Naive thymus-derived CD4-positive, alpha-beta T cell (primary cell): Measurements from ENCODE around the gene RAD51B. TPM values are rescaled to one million over a fixed set of nuclear protein-coding genes. Genes with fewer than 3 reads are reported as not detected.

Source experiments
- ATAC-seq: fragments of 150-1000 bp; cut with Tn5 transposase; 2 replicates; pipeline ENCODE4 v1.10.0; 2021; ENCODE audit warnings: mild to moderate bottlenecking, moderate library complexity
- CTCF ChIA-PET: fragments of 350-600 bp; sonication (Branson Sonifier 250); formaldehyde crosslinking; loops from one replicate; lab custom pipeline; 2021; ENCODE audit warnings: antibody characterized with exemption; lab: Charles Lee
- POLR2A ChIA-PET: fragments of 350-600 bp; sonication (Branson Sonifier 250); formaldehyde crosslinking; loops from one replicate; lab custom pipeline; 2021; ENCODE audit warnings: antibody characterized with exemption, inconsistent platforms; lab: Charles Lee
- DNase-seq, 9 donors: peaks; one replicate each; pipeline versions ENCODE4 v3.0.0 to v3.0.0-alpha.2; 2020 to 2022; ENCODE audit warnings: mixed read lengths in 1 of 9
- H3K27ac ChIP-seq: one replicate; pipeline ENCODE4 v1.7.0; 2013; ENCODE audit warnings: mild to moderate bottlenecking, low read depth, low read length, moderate library complexity
- H3K27me3 ChIP-seq, 2 donors: one replicate each; pipeline ENCODE4 v1.7.0; 2013; ENCODE audit warnings: low read length in 2 of 2, mild to moderate bottlenecking in 2 of 2, moderate library complexity in 2 of 2; ENCODE audit not compliant: control insufficient read depth in 2 of 2, insufficient read depth in 2 of 2
- H3K36me3 ChIP-seq, 3 experiments: 1 replicate in 2 of 3; 2 replicates in 1 of 3; pipeline ENCODE4 v1.7.0; 2013; ENCODE audit warnings: low read length in 3 of 3, mild to moderate bottlenecking in 3 of 3, moderate library complexity in 1 of 3; ENCODE audit not compliant: insufficient read depth in 3 of 3, control insufficient read depth in 2 of 3
- H3K4me1 ChIP-seq, 2 donors: one replicate each; pipeline ENCODE4 v1.7.0; 2013; ENCODE audit warnings: low read length in 2 of 2, mild to moderate bottlenecking in 2 of 2, moderate library complexity in 1 of 2; ENCODE audit not compliant: control insufficient read depth in 2 of 2, insufficient read depth in 2 of 2
- H3K4me3 ChIP-seq: 2 replicates; pipeline ENCODE4 v1.7.0; 2013; ENCODE audit warnings: mild to moderate bottlenecking, low read length
- H3K9me3 ChIP-seq, 3 experiments: 1 replicate in 2 of 3; 2 replicates in 1 of 3; pipeline ENCODE4 v1.7.0; 2013; ENCODE audit warnings: low read length in 3 of 3; ENCODE audit not compliant: control insufficient read depth in 2 of 3
- H3K27ac Mint-ChIP-seq, 9 donors: one replicate each; pipeline ENCODE4 v1.8.0; 2020 to 2022; ENCODE audit warnings: mixed read lengths in 9 of 9, mild to moderate bottlenecking in 8 of 9, moderate library complexity in 5 of 9, inconsistent platforms in 2 of 9
- H3K27me3 Mint-ChIP-seq, 5 donors: one replicate each; pipeline ENCODE4 v1.8.0; 2021 to 2022; ENCODE audit warnings: mixed read lengths in 5 of 5, mild to moderate bottlenecking in 1 of 5
- H3K36me3 Mint-ChIP-seq, 5 donors: one replicate each; pipeline ENCODE4 v1.8.0; 2020 to 2022; ENCODE audit warnings: mixed read lengths in 5 of 5, mild to moderate bottlenecking in 3 of 5, inconsistent platforms in 1 of 5
- H3K4me1 Mint-ChIP-seq, 7 donors: one replicate each; pipeline ENCODE4 v1.8.0; 2020 to 2022; ENCODE audit warnings: mixed read lengths in 7 of 7, mild to moderate bottlenecking in 3 of 7, inconsistent platforms in 1 of 7
- H3K4me3 Mint-ChIP-seq, 10 donors: one replicate each; pipeline ENCODE4 v1.8.0; 2020 to 2022; ENCODE audit warnings: mild to moderate bottlenecking in 10 of 10, mixed read lengths in 10 of 10, moderate library complexity in 6 of 10, inconsistent platforms in 2 of 10
- H3K9me3 Mint-ChIP-seq, 11 donors: one replicate each; pipeline ENCODE4 v1.8.0; 2020 to 2022; ENCODE audit warnings: mixed read lengths in 11 of 11, mild to moderate bottlenecking in 4 of 11, inconsistent platforms in 1 of 11, moderate library complexity in 1 of 11
- intact Hi-C, 2 donors: fragments of 100-400 bp; cut with micrococcal nuclease; formaldehyde crosslinking; loops; one replicate each; pipeline ENCODE4 v1.15.1; 2023
- polyA plus RNA-seq, 2 donors: library from polyadenylated mRNA; unstranded; fragments of 300-500 nt; fragmentation: Illumina TruSeq; gene quantifications; one replicate each; pipeline ENCODE4 v1.2.3, GENCODE V29; 2021
- total RNA-seq, 6 experiments: library from RNA in 5 of 6; stranded (reverse) in 5 of 6; gene quantifications; 1 replicate in 5 of 6; 2 replicates in 1 of 6; pipeline ENCODE4 v1.2.3 and lab custom pipeline; 2021 to 2026

Gene RAD51B
- total and polyA plus RNA-seq, 7 experiments from 2014 or later, result 15.0 to 42.2 (median 28.8) TPM

GRCh38 chr14:68273413-68273812 is 453.8 kb downstream of the RAD51B start:
- peaks cover 3 to 44% of the 10 kb centered on the region in 2 donors for H3K4me1 ChIP-seq
- no peak overlapping the region for H3K4me3 ChIP-seq
- intact Hi-C loops, result no loop called here
- H3K27ac Mint-ChIP-seq, result peak overlapping the region in 2 of 9 donors; percentile 5 to 41
- H3K9me3 ChIP-seq, result no peaks in the 10 kb centered on the region
- H3K36me3 ChIP-seq, result no peaks in the 10 kb centered on the region
- no peaks in the 10 kb centered on the region for H3K36me3 Mint-ChIP-seq
- no peak overlapping the region for H3K4me3 Mint-ChIP-seq
- no peaks in the 10 kb centered on the region for H3K27me3 Mint-ChIP-seq
- no peaks in the 10 kb centered on the region for H3K27me3 ChIP-seq
- no peak for ATAC-seq
- no peak for DNase-seq
- H3K9me3 Mint-ChIP-seq, result no peaks in the 10 kb centered on the region
- CTCF ChIA-PET, result interaction anchor here (0.6 kb wide), 1 partner anchor 20 kb away, joined by 3 read pairs; no protein-coding TSS in a partner anchor
- POLR2A ChIA-PET, result interaction anchor here (0.6 to 1.3 kb wide), 4 partner anchors 9 to 516 kb away, joined by 3 to 6 read pairs (median 3); no protein-coding TSS in a partner anchor
- peaks cover 34 to 85% (median 71%) of the 10 kb centered on the region in 7 donors for H3K4me1 Mint-ChIP-seq
- no peak overlapping the region for H3K27ac ChIP-seq

GRCh38 chr14:68274725-68275124 is 455.1 kb downstream of the RAD51B start:
- no peak for ATAC-seq
- DNase-seq, result no peak
- peak overlapping the region in 4 of 10 donors; percentile 7 to 55 (median 41) for H3K4me3 Mint-ChIP-seq
- intact Hi-C loops, result loop anchor here (1.0 kb wide), 2 partner anchors 7 to 9 kb away; no protein-coding TSS in a partner anchor
- Histone ChIP-seq H3K27ac (no peak overlapping the region), H3K9me3 (no peaks in the 10 kb centered on the region), H3K27me3 (no peaks in the 10 kb centered on the region), H3K36me3 (no peaks in the 10 kb centered on the region), H3K4me1 (peaks cover 0 to 31% of the 10 kb centered on the region in 2 donors), H3K4me3 (no peak overlapping the region)
- peaks cover 0 to under 1% (median 0%) of the 10 kb centered on the region in 11 donors for H3K9me3 Mint-ChIP-seq
- no peaks in the 10 kb centered on the region for H3K27me3 Mint-ChIP-seq
- H3K27ac Mint-ChIP-seq, result peak overlapping the region in 4 of 9 donors; percentile 48 to 66 (median 56)
- H3K4me1 Mint-ChIP-seq, result peaks cover 26 to 82% (median 64%) of the 10 kb centered on the region in 7 donors
- POLR2A ChIA-PET, result interaction anchor here (1.0 to 2.4 kb wide), 4 partner anchors 10 to 515 kb away, joined by 3 to 10 read pairs (median 4); no protein-coding TSS in a partner anchor
- H3K36me3 Mint-ChIP-seq, result peaks cover 0 to 5% (median 0%) of the 10 kb centered on the region in 5 donors
- CTCF ChIA-PET, result interaction anchor here (1.5 to 3.3 kb wide), 2 partner anchors 23 to 31 kb away, joined by 6 to 11 read pairs; no protein-coding TSS in a partner anchor

GRCh38 chr14:68278576-68279436 is 459.2 kb downstream of the RAD51B start:
- Histone ChIP-seq H3K9me3 (no peaks in the 10 kb centered on the region), H3K4me3 (no peak overlapping the region), H3K27ac (no peak overlapping the region), H3K36me3 (no peaks in the 10 kb centered on the region), H3K27me3 (no peaks in the 10 kb centered on the region), H3K4me1 (peaks cover 17 to 60% of the 10 kb centered on the region in 2 donors)
- ChIA-PET POLR2A (interaction anchor here (0.9 to 1.0 kb wide), 2 partner anchors 228 to 510 kb away, joined by 3 to 4 read pairs; no protein-coding TSS in a partner anchor), CTCF (interaction anchor here (1.4 kb wide), 1 partner anchor 10 kb away, joined by 4 read pairs; no protein-coding TSS in a partner anchor)
- Mint-ChIP-seq H3K4me3 (no peak overlapping the region), H3K36me3 (peaks cover 0 to 8% (median 0%) of the 10 kb centered on the region in 5 donors), H3K27me3 (no peaks in the 10 kb centered on the region), H3K4me1 (peaks cover 34 to 87% (median 74%) of the 10 kb centered on the region in 7 donors), H3K27ac (peak overlapping the region in 4 of 9 donors; percentile 17 to 72 (median 36)), H3K9me3 (peaks cover 0 to 2% (median 0%) of the 10 kb centered on the region in 11 donors)
- ATAC-seq (no peak), DNase-seq (no peak)
- intact Hi-C loops, result no loop called here

DNA sequence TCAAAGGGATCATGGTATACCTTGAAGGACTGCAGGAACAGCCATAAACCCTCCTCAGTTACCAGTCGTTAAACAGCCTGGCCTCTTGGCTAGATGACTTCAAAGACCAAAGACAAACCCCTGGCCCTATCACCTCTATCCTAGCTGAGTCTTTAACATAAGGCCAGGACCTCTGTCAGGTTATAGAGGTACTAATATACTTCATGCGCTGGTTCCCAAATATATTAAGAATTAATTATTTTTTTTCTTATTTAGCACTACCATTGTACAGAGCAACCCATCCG is 459.8 kb downstream of the RAD51B start:
- Histone ChIP-seq H3K4me1 (peaks cover 23 to 65% of the 10 kb centered on the region in 2 donors), H3K9me3 (no peaks in the 10 kb centered on the region), H3K36me3 (no peaks in the 10 kb centered on the region), H3K4me3 (no peak overlapping the region), H3K27ac (no peak overlapping the region), H3K27me3 (no peaks in the 10 kb centered on the region)
- Mint-ChIP-seq H3K36me3 (peaks cover 0 to 8% (median 0%) of the 10 kb centered on the region in 5 donors), H3K9me3 (peaks cover 0 to 2% (median 0%) of the 10 kb centered on the region in 11 donors), H3K4me3 (no peak overlapping the region), H3K4me1 (peaks cover 36 to 87% (median 74%) of the 10 kb centered on the region in 7 donors), H3K27ac (no peak overlapping the region), H3K27me3 (no peaks in the 10 kb centered on the region)
- intact Hi-C loops, result no loop called here
- DNase-seq (no peak), ATAC-seq (no peak)
- POLR2A ChIA-PET, result interaction anchor here (1.0 kb wide), 1 partner anchor 228 kb away, joined by 4 read pairs; no protein-coding TSS in a partner anchor
- CTCF ChIA-PET, result interaction anchor here (1.4 kb wide), 1 partner anchor 11 kb away, joined by 4 read pairs; no protein-coding TSS in a partner anchor

GRCh38 chr14:68279777-68280233 is 460.2 kb downstream of the RAD51B start:
- Histone ChIP-seq H3K27me3 (no peaks in the 10 kb centered on the region), H3K4me1 (peaks cover 27 to 65% of the 10 kb centered on the region in 2 donors), H3K27ac (no peak overlapping the region), H3K36me3 (no peaks in the 10 kb centered on the region), H3K4me3 (no peak overlapping the region), H3K9me3 (no peaks in the 10 kb centered on the region)
- Mint-ChIP-seq H3K27me3 (no peaks in the 10 kb centered on the region), H3K27ac (peak overlapping the region in 4 of 9 donors; percentile 23 to 99 (median 51)), H3K36me3 (peaks cover 0 to 9% (median 0%) of the 10 kb centered on the region in 5 donors), H3K9me3 (peaks cover 0 to 2% (median 0%) of the 10 kb centered on the region in 11 donors), H3K4me3 (no peak overlapping the region), H3K4me1 (peaks cover 35 to 87% (median 74%) of the 10 kb centered on the region in 7 donors)
- DNase-seq (no peak), ATAC-seq (no peak)
- ChIA-PET CTCF (interaction anchor here (0.7 to 1.4 kb wide), 2 partner anchors 11 to 537 kb away, joined by 3 to 4 read pairs; no protein-coding TSS in a partner anchor), POLR2A (interaction anchor here (8.6 kb wide), 1 partner anchor 511 kb away, joined by 180 read pairs; the partner anchor contains the start of gene ZFP36L1)
- intact Hi-C loops, result loop anchor here (5.0 to 10.0 kb wide), 5 partner anchors 87 to 505 kb away; no protein-coding TSS in a partner anchor

GRCh38 chr14:68281497-68281896 is 461.9 kb downstream of the RAD51B start:
- ChIA-PET POLR2A (interaction anchor here (1.0 to 8.6 kb wide), 5 partner anchors 11 to 509 kb away, joined by 4 to 180 read pairs (median 15); partner anchors contain the start of gene ZFP36L1), CTCF (interaction anchor here (0.5 to 1.8 kb wide), 5 partner anchors 29 to 535 kb away, joined by 3 to 7 read pairs (median 4); no protein-coding TSS in a partner anchor)

More at GRCh38 chr14:68281497-68281896, 461.9 kb downstream of the RAD51B start:
- H3K27me3 ChIP-seq, result no peaks in the 10 kb centered on the region
- peak overlapping the region in 7 of 9 donors; percentile 93 to 99 (median 97) for H3K27ac Mint-ChIP-seq
- no peak for DNase-seq
- intact Hi-C loops, result loop anchor here (5.0 to 10.0 kb wide), 5 partner anchors 86 to 503 kb away; no protein-coding TSS in a partner anchor
- no peak overlapping the region for H3K4me3 ChIP-seq
- H3K4me1 Mint-ChIP-seq, result peaks cover 42 to 87% (median 74%) of the 10 kb centered on the region in 7 donors
- no peak for ATAC-seq
- peak overlapping the region in 2 of 10 donors; percentile 16 to 18 for H3K4me3 Mint-ChIP-seq
- no peak overlapping the region for H3K27ac ChIP-seq
- no peaks in the 10 kb centered on the region for H3K36me3 ChIP-seq
- H3K36me3 Mint-ChIP-seq, result peaks cover 0 to 14% (median 0%) of the 10 kb centered on the region in 5 donors
- H3K9me3 ChIP-seq, result no peaks in the 10 kb centered on the region
- H3K4me1 ChIP-seq, result peaks cover 36 to 69% of the 10 kb centered on the region in 2 donors
- H3K9me3 Mint-ChIP-seq, result peaks cover 0 to 2% (median 0%) of the 10 kb centered on the region in 11 donors
- no peaks in the 10 kb centered on the region for H3K27me3 Mint-ChIP-seq
